Measurements from ENCODE around the gene KLHL24. TPM values are rescaled to one million over a fixed set of nuclear protein-coding genes. Genes with fewer than 3 reads are reported as not detected.

The KLHL24 gene
- total and polyA plus RNA-seq, 11 donors = 16.5 to 275 (median 199) TPM

DNA sequence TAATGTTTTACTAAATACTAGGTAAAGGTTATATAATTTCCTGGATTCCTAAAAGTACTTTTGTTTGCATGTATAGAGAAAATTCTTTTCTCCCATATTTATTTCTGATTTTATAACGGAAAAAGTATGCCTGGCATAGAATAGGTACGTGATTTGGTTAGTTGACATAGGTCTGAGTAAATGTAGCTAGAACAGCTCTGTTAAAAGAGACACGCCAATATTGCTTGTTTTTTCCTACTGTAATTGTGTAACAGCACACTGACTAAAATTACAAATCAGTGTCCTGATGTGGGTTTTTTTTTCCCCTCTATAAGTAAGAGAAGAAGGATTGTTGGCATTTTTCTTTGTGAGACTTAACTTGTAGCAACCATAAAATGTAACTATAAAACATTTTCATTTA lies 26.7 kb downstream of the KLHL24 start:
- H3K4me1 ChIP-seq = peaks cover 0 to 49% (median 19%) of the 10 kb centered on the region in 12 donors
- no peak for ATAC-seq
- WGBS, 4 donors = 40 to 67% (median 49%) methylated on average over 3 of the region's 3 CpGs

GRCh38 chr3:183664913-183665381 lies 29.5 kb downstream of the KLHL24 start:
- no peak for DNase-seq
- intact Hi-C loops (cut with DNase I) = no loop called here
- 71 to 82% (median 78%) methylated on average over 3 of the region's 3 CpGs for WGBS, 4 donors
- H3K36me3 ChIP-seq = peaks cover 0 to 86% (median 71%) of the 10 kb centered on the region in 9 donors
- no peaks in the 10 kb centered on the region for H3K9me3 ChIP-seq
- peak overlapping the region in 3 of 12 donors; percentile 7 to 50 (median 41) for H3K27ac ChIP-seq
- no peak for TF ChIP-seq CTCF (IDR thresholded peaks at IDR 0.05)
- TF ChIP-seq POLR2A (IDR thresholded peaks at IDR 0.05) = no peak
- no peaks in the 10 kb centered on the region for H3K27me3 ChIP-seq
- peak in 3 of 4 donors; percentile 32 to 75 (median 38) for ATAC-seq
- peaks cover 0 to 37% (median 15%) of the 10 kb centered on the region in 12 donors for H3K4me1 ChIP-seq
- no peak overlapping the region for H3K4me3 ChIP-seq

More for the DNA sequence above, 26.7 kb downstream of the KLHL24 start:
- TF ChIP-seq CTCF (IDR thresholded peaks at IDR 0.05) (no peak), POLR2A (IDR thresholded peaks at IDR 0.05) (no peak)
- H3K27ac ChIP-seq = peak overlapping the region in 2 of 12 donors; percentile 3 to 14
- peaks cover 0 to 86% (median 62%) of the 10 kb centered on the region in 9 donors for H3K36me3 ChIP-seq
- no peak overlapping the region for H3K4me3 ChIP-seq
- DNase-seq = no peak
- H3K9me3 ChIP-seq = no peaks in the 10 kb centered on the region
- intact Hi-C loops (cut with DNase I) = no loop called here
- no peaks in the 10 kb centered on the region for H3K27me3 ChIP-seq

DNA sequence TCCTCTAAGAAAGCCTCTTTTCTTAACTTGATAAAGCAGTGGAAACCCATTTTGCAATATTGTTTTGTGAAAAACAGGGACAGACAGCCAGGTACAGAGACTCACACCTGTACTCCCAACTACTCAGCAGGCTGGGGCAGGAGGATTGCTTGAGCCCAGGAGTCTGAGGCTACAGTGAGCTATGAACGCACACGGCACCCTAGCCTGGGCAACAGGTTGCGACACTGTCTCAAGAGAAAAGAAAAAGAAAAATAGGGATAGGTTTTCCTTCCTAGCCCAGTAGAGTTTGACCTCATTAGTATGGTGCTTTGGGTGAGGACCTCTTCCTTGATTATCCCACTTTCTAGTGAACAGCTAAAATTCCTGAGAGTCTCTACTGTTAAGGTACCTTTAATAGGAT lies 44.6 kb downstream of the KLHL24 start:
- TF ChIP-seq CTCF (IDR thresholded peaks at IDR 0.05) (no peak), POLR2A (IDR thresholded peaks at IDR 0.05) (no peak)
- intact Hi-C loops (cut with DNase I) = no loop called here
- ATAC-seq (peak in 1 of 4 donors; percentile 34), DNase-seq (no peak)
- Histone ChIP-seq H3K9me3 (no peaks in the 10 kb centered on the region), H3K36me3 (peaks cover 0 to 86% (median 52%) of the 10 kb centered on the region in 9 donors), H3K4me1 (peaks cover 0 to 4% (median 0%) of the 10 kb centered on the region in 12 donors), H3K27ac (no peak overlapping the region), H3K27me3 (no peaks in the 10 kb centered on the region), H3K4me3 (no peak overlapping the region)
- WGBS, 4 donors = 85 to 97% (median 95%) methylated on average over 3 of the region's 3 CpGs

GRCh38 chr3:183687705-183688104 lies 52.3 kb downstream of the KLHL24 start:
- H3K4me1 ChIP-seq = peaks cover 0 to 4% (median 0%) of the 10 kb centered on the region in 12 donors
- H3K27ac ChIP-seq = no peak overlapping the region
- WGBS, 4 donors = 84 to 88% (median 86%) methylated on average over 6 of the region's 6 CpGs
- H3K27me3 ChIP-seq = no peaks in the 10 kb centered on the region
- TF ChIP-seq CTCF (IDR thresholded peaks at IDR 0.05) (no peak), POLR2A (IDR thresholded peaks at IDR 0.05) (no peak)
- intact Hi-C loops (cut with DNase I) = no loop called here
- H3K4me3 ChIP-seq = no peak overlapping the region
- ATAC-seq (no peak), DNase-seq (no peak)
- H3K9me3 ChIP-seq = no peaks in the 10 kb centered on the region
- H3K36me3 ChIP-seq = peaks cover 0 to 9% (median 0%) of the 10 kb centered on the region in 9 donors
